ENCODE data around the gene PLXNB1. TPM values are rescaled to one million over a fixed set of nuclear protein-coding genes. Genes with fewer than 3 reads are reported as not detected.

Gene PLXNB1
- total RNA-seq, 2 donors from 2014 or later, result 2.4 to 4.1 TPM

GRCh38 chr3:48435774-48436476 is 6.0 kb upstream of the PLXNB1 start:
- no peak overlapping the region for H3K27ac Mint-ChIP-seq
- ATAC-seq (peak; percentile 32), DNase-seq (peak; percentile 70 to 78 (median 76))
- no peaks in the 10 kb centered on the region for H3K9me3 ChIP-seq (ENCODE audit: control insufficient read depth, low read length, poor library complexity, severe bottlenecking)
- H3K36me3 Mint-ChIP-seq (ENCODE audit: low read depth), result peaks cover 4% of the 10 kb centered on the region
- H3K4me1 Mint-ChIP-seq, result peaks cover 32% of the 10 kb centered on the region
- H3K4me3 Mint-ChIP-seq, result no peak overlapping the region
- no peaks in the 10 kb centered on the region for H3K27me3 Mint-ChIP-seq

DNA sequence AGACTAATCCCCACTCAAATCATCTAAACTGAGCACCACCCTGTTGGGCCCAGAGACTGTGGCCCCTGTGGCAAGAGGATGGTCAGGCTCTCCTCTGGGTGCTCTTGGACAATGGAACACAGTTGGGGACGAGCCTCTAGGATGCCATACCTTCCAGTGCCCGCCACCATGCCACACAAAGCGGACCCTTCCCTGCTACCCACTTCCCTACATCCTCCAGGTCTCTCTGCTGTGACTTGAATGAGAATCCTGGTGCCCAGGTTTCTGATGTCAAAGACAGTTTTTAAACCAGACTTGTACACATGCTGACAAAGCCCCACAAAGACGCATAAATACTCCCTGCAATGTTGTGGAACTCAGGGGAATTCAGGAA is 5.3 kb upstream of the PLXNB1 start:
- Mint-ChIP-seq H3K27me3 (no peaks in the 10 kb centered on the region), H3K4me1 (peaks cover 28% of the 10 kb centered on the region), H3K4me3 (no peak overlapping the region), H3K27ac (no peak overlapping the region), H3K36me3 (ENCODE audit: low read depth) (peaks cover 4% of the 10 kb centered on the region)
- DNase-seq, result no peak
- ATAC-seq, result no peak
- H3K9me3 ChIP-seq (ENCODE audit: control insufficient read depth, low read length, poor library complexity, severe bottlenecking), result no peaks in the 10 kb centered on the region

GRCh38 chr3:48434591-48435222 is 4.8 kb upstream of the PLXNB1 start:
- Mint-ChIP-seq H3K27me3 (no peaks in the 10 kb centered on the region), H3K4me3 (no peak overlapping the region), H3K27ac (no peak overlapping the region), H3K36me3 (ENCODE audit: low read depth) (peaks cover 2% of the 10 kb centered on the region), H3K4me1 (peaks cover 28% of the 10 kb centered on the region)
- ATAC-seq (no peak), DNase-seq (no peak)
- H3K9me3 ChIP-seq (ENCODE audit: control insufficient read depth, low read length, poor library complexity, severe bottlenecking), result no peaks in the 10 kb centered on the region

- no peak for DNase-seq
- H3K27ac Mint-ChIP-seq, result no peak overlapping the region
- no peaks in the 10 kb centered on the region for H3K9me3 ChIP-seq (ENCODE audit: control insufficient read depth, low read length, poor library complexity, severe bottlenecking)
- ATAC-seq, result no peak
- H3K4me1 Mint-ChIP-seq, result peaks cover 22% of the 10 kb centered on the region
- H3K27me3 Mint-ChIP-seq, result no peaks in the 10 kb centered on the region
- no peak overlapping the region for H3K4me3 Mint-ChIP-seq
- peaks cover 2% of the 10 kb centered on the region for H3K36me3 Mint-ChIP-seq (ENCODE audit: low read depth)
Measured at GRCh38 chr3:48433472-48434118, 3.7 kb upstream of the PLXNB1 start.

DNA sequence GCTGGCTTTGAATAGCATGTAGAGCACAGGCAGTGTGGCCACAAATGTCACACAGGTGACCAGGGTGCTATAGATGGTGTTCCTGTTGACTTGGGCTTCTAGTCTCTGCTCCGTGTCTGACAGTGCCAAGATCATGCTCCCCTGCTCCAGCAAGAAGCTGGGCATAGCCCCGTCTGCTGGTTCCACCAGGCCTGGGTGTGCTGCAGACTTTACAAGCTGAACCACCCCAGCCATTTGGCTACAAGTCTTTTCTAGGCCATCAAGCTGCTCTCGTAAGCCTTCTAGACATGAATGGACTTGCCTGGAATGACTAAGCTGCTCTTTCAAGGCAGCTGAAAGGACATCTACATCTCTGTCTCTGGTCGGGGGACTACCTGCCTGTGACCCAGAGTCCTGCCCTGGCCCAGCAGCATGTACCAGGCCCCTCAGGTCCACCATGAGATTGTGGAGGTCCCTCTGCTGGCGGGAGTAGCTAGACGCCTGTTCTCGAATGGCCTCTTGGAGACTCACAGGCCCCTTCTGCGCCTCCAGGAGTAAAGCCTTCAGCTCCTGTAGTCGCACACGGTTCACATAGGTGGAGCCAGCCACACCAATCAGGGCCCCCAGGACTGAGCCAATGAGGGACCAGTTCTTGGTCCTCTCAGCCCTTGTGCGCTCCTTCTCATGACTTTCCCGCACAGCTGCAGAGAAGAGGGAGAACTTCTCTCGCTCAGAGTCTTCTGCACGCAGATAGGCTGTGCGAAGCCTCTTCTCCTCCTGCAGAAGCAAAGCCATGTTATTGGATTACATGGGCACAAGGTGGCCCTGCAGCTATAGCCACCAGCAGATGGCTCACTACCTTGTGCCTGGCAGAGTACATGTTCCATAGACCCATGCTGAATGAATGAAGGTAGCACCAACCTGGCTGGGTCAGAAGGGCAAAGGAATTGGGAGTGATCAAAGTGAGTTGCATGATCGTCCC is 2.8 kb upstream of the PLXNB1 start:
- H3K9me3 ChIP-seq (ENCODE audit: control insufficient read depth, low read length, poor library complexity, severe bottlenecking), result no peaks in the 10 kb centered on the region
- no peak overlapping the region for H3K4me3 Mint-ChIP-seq
- no peaks in the 10 kb centered on the region for H3K36me3 Mint-ChIP-seq (ENCODE audit: low read depth)
- H3K27me3 Mint-ChIP-seq, result no peaks in the 10 kb centered on the region
- DNase-seq, result no peak
- no peak for ATAC-seq
- H3K4me1 Mint-ChIP-seq, result peaks cover 15% of the 10 kb centered on the region
- no peak overlapping the region for H3K27ac Mint-ChIP-seq

DNA sequence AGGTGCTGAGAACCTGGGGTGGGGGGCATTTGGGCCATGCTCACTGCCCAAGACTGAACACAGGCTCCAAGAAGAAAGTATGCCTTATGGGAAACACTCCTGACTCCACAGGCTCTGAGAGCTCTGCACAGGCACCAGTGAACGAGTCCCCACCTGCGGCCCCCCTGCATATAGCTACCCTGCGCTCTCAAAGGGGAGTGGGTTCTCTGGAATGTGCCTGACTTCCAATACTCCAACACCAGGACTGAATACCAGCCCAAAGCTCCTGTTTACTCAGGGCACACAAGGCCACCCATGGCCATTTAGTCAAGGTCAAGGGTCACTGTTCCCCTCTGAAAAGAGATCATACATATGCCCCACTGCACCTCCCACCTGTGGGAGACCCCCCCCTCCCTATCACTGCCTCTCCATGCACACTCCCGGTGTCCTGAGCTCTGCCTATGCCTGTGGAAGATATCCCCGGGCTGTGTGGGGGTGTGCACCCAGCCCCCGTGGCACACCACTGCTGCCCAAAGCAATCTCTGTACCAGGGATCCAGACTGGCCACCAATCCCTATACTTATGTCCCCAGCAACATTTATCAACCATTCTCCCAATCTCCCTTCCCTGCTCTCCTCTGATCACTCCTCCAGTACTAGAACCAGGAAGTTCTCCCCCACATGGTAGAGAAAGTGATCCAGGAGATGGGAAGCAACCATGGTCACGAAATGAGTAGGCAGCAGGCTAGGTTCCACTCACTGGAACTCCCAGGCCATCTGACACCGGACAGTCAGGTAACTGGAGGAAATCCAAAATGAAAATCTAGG is 1.5 kb upstream of the PLXNB1 start:
- H3K4me3 Mint-ChIP-seq, result peak overlapping the region; percentile 25
- no peak for ATAC-seq
- H3K4me1 Mint-ChIP-seq, result peaks cover 14% of the 10 kb centered on the region

GRCh38 chr3:48430708-48431101 is 819 bp upstream of the PLXNB1 start:
- H3K27me3 Mint-ChIP-seq, result no peaks in the 10 kb centered on the region
- DNase-seq, result no peak
- peak overlapping the region; percentile 69 for H3K27ac Mint-ChIP-seq
- H3K4me3 Mint-ChIP-seq, result peak overlapping the region; percentile 90
- H3K4me1 Mint-ChIP-seq, result peaks cover 17% of the 10 kb centered on the region
- no peaks in the 10 kb centered on the region for H3K9me3 ChIP-seq (ENCODE audit: control insufficient read depth, low read length, poor library complexity, severe bottlenecking)
- no peak for ATAC-seq
- H3K36me3 Mint-ChIP-seq (ENCODE audit: low read depth), result no peaks in the 10 kb centered on the region

More for the DNA sequence above, 1.5 kb upstream of the PLXNB1 start:
- peak overlapping the region; percentile 69 for H3K27ac Mint-ChIP-seq
- H3K27me3 Mint-ChIP-seq, result no peaks in the 10 kb centered on the region
- H3K36me3 Mint-ChIP-seq (ENCODE audit: low read depth), result no peaks in the 10 kb centered on the region
- no peak for DNase-seq
- no peaks in the 10 kb centered on the region for H3K9me3 ChIP-seq (ENCODE audit: control insufficient read depth, low read length, poor library complexity, severe bottlenecking)

DNA sequence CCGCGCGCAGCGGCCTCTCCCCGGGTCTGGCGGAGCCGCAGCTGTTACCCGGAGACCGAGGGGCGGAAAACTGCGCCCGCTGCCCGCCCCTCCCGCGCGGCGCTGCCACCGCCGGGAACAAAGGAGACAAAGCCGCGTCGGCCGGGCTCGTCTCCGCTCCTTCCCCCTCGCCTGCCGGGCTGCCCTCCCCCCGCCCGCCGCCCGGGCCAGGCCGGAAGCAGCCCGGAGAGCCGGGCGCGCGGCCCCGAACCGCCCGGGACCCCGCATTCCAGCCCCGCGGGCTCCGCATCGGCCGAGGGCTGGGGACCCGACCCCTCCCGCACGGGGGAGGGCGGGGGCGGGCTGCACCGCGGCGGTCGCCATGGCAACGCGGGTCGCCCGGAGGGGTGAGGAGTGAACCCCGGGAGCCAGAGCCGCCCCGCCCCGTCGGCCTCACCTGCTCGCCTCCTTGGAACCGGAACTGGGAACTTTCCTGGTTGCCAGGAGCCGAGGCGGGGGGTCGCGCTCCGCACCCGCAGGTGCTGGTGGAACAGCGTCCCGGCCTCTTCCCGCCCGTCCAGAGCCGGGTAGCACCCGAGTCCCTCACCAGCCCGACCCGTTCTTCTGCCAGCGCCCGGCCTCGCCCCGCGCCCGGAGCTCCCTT is 448 bp downstream of the PLXNB1 start:
- H3K4me3 Mint-ChIP-seq, result peak overlapping the region; percentile 90
- H3K36me3 Mint-ChIP-seq (ENCODE audit: low read depth), result no peaks in the 10 kb centered on the region
- no peaks in the 10 kb centered on the region for H3K27me3 Mint-ChIP-seq
- no peak overlapping the region for H3K27ac Mint-ChIP-seq
- H3K4me1 Mint-ChIP-seq, result peaks cover 15% of the 10 kb centered on the region
- ATAC-seq (peak; percentile 78), DNase-seq (peak; percentile 54 to 71 (median 70))
- no peaks in the 10 kb centered on the region for H3K9me3 ChIP-seq (ENCODE audit: control insufficient read depth, low read length, poor library complexity, severe bottlenecking)

DNA sequence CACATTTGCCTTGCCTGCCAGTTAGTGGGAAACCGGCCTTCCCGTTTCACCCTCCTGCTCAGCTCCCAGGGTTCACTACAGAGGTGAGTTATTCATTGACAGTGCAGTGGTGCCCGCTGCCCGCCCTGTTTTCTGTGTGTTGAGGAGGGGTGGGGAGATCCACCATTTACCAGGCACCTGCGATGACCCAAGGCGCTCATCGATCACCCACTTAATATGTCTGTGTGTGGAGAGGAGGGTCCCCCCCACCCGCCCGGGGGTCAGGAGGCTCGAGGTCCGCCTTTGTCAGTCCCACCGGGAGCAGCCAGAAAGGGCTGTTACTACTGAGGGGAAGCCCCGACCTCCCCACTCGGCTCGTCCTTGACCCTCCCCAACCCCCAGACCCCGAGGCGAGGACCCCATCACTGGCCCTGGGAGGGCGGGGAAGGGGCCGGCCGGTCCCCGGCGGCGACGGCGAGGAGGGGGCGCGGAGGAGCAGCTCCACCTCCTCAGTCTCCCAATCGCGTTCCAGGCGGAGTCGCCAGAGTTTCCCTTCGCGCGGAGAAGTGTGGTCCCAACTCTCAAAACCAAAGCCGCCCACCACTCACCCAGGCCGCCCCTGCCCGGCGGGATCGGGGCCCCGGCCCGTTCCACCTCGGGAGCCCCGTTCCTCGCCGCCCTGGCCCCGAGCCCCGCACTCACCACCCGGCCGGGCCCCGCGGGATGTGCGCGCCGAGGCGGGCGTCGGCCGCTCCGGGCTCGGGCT is 1.1 kb downstream of the PLXNB1 start:
- no peaks in the 10 kb centered on the region for H3K36me3 Mint-ChIP-seq (ENCODE audit: low read depth)
- H3K27ac Mint-ChIP-seq, result no peak overlapping the region
- peaks cover 15% of the 10 kb centered on the region for H3K4me1 Mint-ChIP-seq
- no peaks in the 10 kb centered on the region for H3K9me3 ChIP-seq (ENCODE audit: control insufficient read depth, low read length, poor library complexity, severe bottlenecking)
- ATAC-seq (peak; percentile 5), DNase-seq (no peak)
- no peaks in the 10 kb centered on the region for H3K27me3 Mint-ChIP-seq
- peak overlapping the region; percentile 63 for H3K4me3 Mint-ChIP-seq

DNA sequence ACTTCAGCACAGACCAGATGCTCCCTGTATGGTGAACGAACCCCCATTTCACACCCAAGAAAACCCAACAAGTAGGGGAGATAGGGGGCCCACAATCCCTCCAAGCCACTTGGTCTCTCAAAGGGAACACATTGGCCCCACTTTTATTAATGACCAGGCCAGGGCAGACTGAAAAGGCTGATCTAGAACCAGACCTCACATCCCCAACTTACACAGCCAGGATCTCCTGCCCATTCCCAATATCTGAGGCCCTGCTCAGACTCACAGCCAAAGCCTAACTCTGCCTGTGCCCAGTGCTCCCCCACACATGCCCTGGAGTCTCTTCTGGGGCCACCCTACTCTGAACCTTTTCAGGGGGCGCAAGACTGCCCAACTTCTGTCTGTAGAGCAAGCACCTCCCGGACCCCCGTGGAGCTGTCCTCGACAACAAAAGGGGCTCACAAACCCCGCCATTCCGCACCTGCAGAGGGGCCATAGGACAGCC is 1.8 kb downstream of the PLXNB1 start:
- Mint-ChIP-seq H3K4me3 (peak overlapping the region; percentile 63), H3K27ac (no peak overlapping the region), H3K36me3 (ENCODE audit: low read depth) (no peaks in the 10 kb centered on the region), H3K27me3 (no peaks in the 10 kb centered on the region), H3K4me1 (peaks cover 16% of the 10 kb centered on the region)
- no peak for ATAC-seq
- DNase-seq, result no peak
- H3K9me3 ChIP-seq (ENCODE audit: control insufficient read depth, low read length, poor library complexity, severe bottlenecking), result no peaks in the 10 kb centered on the region

DNA sequence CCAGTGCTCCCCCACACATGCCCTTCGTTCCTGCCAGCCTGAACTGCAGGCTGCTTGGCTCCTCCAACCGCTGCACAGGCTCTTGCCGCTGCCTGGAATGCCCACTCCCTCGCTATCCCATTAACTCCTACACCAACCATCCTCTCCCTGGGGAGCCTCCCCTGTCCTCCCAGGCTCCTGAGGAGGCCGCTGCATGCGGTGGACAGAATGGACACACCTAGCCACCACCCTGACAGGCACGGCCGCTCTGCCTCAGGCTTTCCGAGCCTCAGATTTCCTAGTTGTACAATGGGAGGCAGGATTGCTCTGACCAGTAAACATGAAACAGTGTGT is 2.3 kb downstream of the PLXNB1 start:
- H3K36me3 Mint-ChIP-seq (ENCODE audit: low read depth), result no peaks in the 10 kb centered on the region
- H3K4me1 Mint-ChIP-seq, result peaks cover 18% of the 10 kb centered on the region
- DNase-seq, result no peak
- H3K27ac Mint-ChIP-seq, result no peak overlapping the region
- ATAC-seq, result no peak
- H3K9me3 ChIP-seq (ENCODE audit: control insufficient read depth, low read length, poor library complexity, severe bottlenecking), result no peaks in the 10 kb centered on the region
- H3K27me3 Mint-ChIP-seq, result no peaks in the 10 kb centered on the region
- H3K4me3 Mint-ChIP-seq, result peak overlapping the region; percentile 63
